HG03045 (cell line): ENCODE results near the gene INMT.
A peak's percentile ranks its signal among the peaks of the same experiment; 100 is the strongest.

ENCODE experiments used
- ATAC-seq: cut with Tn5 transposase; IDR thresholded peaks from one replicate; pipeline ENCODE4 v1.9.1; 2021; ENCODE audit warnings: mild to moderate bottlenecking, moderate library complexity; ENCODE audit not compliant: unreplicated experiment

The INMT gene

GRCh38 chr7:30750683-30751650 is 968 bp upstream of the INMT start:
- no peak for ATAC-seq

GRCh38 chr7:30752484-30752883 is 549 bp downstream of the INMT start:
- ATAC-seq: no peak

GRCh38 chr7:30752979-30753378 is 1.0 kb downstream of the INMT start:
- no peak for ATAC-seq

GRCh38 chr7:30754315-30754877 is 2.5 kb downstream of the INMT start:
- no peak for ATAC-seq

GRCh38 chr7:30755384-30756154 is 3.6 kb downstream of the INMT start:
- no peak for ATAC-seq

GRCh38 chr7:30757342-30757692 is 5.4 kb downstream of the INMT start:
- no peak for ATAC-seq

- no peak for ATAC-seq
Measured at GRCh38 chr7:30760514-30761213, 8.7 kb downstream of the INMT start.

- ATAC-seq: no peak
Measured at GRCh38 chr7:30761214-30762156, 9.6 kb downstream of the INMT start.

GRCh38 chr7:30764030-30764975 is 12.4 kb downstream of the INMT start:
- peak; percentile 91 for ATAC-seq

- no peak for ATAC-seq
Measured at GRCh38 chr7:30765408-30765807, 13.5 kb downstream of the INMT start.

- no peak for ATAC-seq
Measured at GRCh38 chr7:30770845-30771173, 18.9 kb downstream of the INMT start.

- ATAC-seq: peak; percentile 87
Measured at GRCh38 chr7:30771174-30771879, 19.4 kb downstream of the INMT start, which contains the start of gene MINDY4. TSS of gene MINDY4 (plus strand) at chr7:30771417. CDS start at chr7:30771494, 77 bp downstream.

- no peak for ATAC-seq
Measured at GRCh38 chr7:30771880-30772425, 20.0 kb downstream of the INMT start.

- no peak for ATAC-seq
Measured at GRCh38 chr7:30772984-30773383, 21.0 kb downstream of the INMT start.

- ATAC-seq: no peak
Measured at GRCh38 chr7:30775992-30776391, 24.1 kb downstream of the INMT start.

GRCh38 chr7:30776971-30777370 is 25.0 kb downstream of the INMT start:
- ATAC-seq: no peak

- no peak for ATAC-seq
Measured at GRCh38 chr7:30778255-30779025, 26.5 kb downstream of the INMT start.
